GM12892 (cell line): ENCODE results near the gene UNC5A.

Experiments
- DNase-seq: peaks from one replicate; pipeline ENCODE4 v3.0.0; 2011; ENCODE audit not compliant: insufficient read length
- FAIRE-seq: peaks from 2 replicates; lab custom pipeline; 2011; peaks lifted over from hg19 to GRCh38; lab: Jason Lieb, UNC
- POLR2A ChIP-seq: IDR thresholded peaks from 2 replicates; pipeline ENCODE4 v1.6.1; 2011; ENCODE audit warnings: low read depth, low read length, control low read depth
- POLR2AphosphoS5 ChIP-seq: IDR thresholded peaks from 2 replicates; pipeline ENCODE4 v1.6.1; 2011; ENCODE audit warnings: low read depth, low read length, control low read depth
- TAF1 ChIP-seq: IDR thresholded peaks from 2 replicates; pipeline ENCODE4 v1.6.1; 2011; ENCODE audit warnings: low read depth, mild to moderate bottlenecking, control low read depth, low read length, borderline replicate concordance

The UNC5A gene

GRCh38 chr5:176855598-176855997 is 45.2 kb downstream of the UNC5A start:
- DNase-seq (no peak), FAIRE-seq (no peak)
- TF ChIP-seq TAF1, result no peak

- TF ChIP-seq TAF1, result no peak
- no peak for TF ChIP-seq POLR2A
- TF ChIP-seq POLR2AphosphoS5, result no peak
- DNase-seq (no peak), FAIRE-seq (no peak)
Measured at GRCh38 chr5:176856746-176857145, 46.4 kb downstream of the UNC5A start.

- no peak for DNase-seq
- TF ChIP-seq POLR2A (no peak), POLR2AphosphoS5 (no peak), TAF1 (no peak)
- FAIRE-seq, result no peak
Measured at GRCh38 chr5:176857216-176857893, 47.0 kb downstream of the UNC5A start.

- TF ChIP-seq TAF1 (no peak), POLR2A (no peak), POLR2AphosphoS5 (no peak)
- FAIRE-seq (no peak), DNase-seq (no peak)
Measured at GRCh38 chr5:176857894-176858273, 47.5 kb downstream of the UNC5A start.

GRCh38 chr5:176859916-176860315 is 49.6 kb downstream of the UNC5A start:
- FAIRE-seq (no peak), DNase-seq (no peak)
- TF ChIP-seq TAF1, result no peak
- TF ChIP-seq POLR2A, result no peak
- TF ChIP-seq POLR2AphosphoS5, result no peak

DNA sequence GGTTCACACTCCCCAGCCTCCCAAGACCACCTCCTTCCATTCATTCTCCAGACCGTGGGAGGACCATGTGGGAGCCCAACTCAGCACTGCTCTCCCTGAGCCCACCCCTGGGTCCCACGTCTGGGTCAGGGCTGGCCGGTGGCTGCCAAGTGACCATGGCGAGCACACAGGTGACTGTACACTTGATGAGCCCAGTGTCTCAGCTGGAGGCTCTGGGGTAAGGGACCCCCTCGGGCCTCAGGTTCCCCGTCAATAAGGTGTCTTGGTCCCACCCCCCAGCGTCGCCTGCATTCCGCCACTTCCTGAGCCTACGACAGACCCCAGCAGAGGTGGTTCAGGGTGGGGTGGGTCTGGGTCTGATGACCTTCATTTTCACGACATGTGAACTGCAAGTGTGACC is 50.0 kb downstream of the UNC5A start:
- no peak for FAIRE-seq
- DNase-seq, result no peak
- TF ChIP-seq TAF1, result no peak
- TF ChIP-seq POLR2A, result no peak
- no peak for TF ChIP-seq POLR2AphosphoS5

GRCh38 chr5:176861276-176861675 is 50.9 kb downstream of the UNC5A start:
- FAIRE-seq (no peak), DNase-seq (no peak)
- TF ChIP-seq POLR2AphosphoS5 (no peak), TAF1 (no peak), POLR2A (no peak)

GRCh38 chr5:176862330-176862995 is 52.1 kb downstream of the UNC5A start:
- no peak for TF ChIP-seq POLR2A
- TF ChIP-seq POLR2AphosphoS5, result no peak
- no peak for TF ChIP-seq TAF1
- FAIRE-seq, result no peak
- no peak for DNase-seq

DNA sequence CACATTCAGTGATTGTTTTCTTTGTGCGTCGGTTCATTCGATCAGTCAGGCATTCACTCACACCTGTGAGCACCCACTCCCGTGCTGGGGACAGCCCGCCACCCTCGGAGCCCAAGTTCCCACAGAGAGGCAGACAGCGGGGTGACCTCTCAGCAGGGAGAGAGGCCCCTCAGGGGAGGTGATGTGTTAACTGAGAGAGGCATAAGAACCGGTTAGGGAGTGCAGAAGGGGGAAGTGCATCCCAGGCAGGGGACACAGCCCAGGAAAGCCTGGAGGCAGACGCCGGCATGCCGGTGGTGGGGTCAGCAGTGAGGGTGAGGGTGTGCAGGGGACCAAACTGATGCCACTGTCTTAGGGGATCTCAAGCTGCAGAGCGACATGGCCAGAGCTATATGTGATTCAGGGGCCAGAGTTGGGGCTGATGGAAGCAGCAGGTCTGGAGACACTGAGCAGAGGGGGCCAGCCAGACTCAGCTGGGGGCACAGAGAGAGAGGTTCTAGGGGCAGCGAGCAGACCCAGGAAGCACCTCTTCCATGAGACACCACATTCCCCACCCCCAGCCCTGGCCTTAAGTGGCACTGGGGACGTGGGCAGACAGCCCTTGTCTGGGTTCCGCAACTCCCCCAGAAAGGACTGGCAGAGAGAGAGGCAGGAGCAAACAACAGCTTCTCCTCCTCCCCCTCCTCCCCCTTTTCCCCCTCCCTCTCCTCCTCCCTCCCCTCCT is 52.8 kb downstream of the UNC5A start:
- FAIRE-seq (no peak), DNase-seq (no peak)
- TF ChIP-seq POLR2AphosphoS5 (no peak), TAF1 (no peak), POLR2A (no peak)

DNA sequence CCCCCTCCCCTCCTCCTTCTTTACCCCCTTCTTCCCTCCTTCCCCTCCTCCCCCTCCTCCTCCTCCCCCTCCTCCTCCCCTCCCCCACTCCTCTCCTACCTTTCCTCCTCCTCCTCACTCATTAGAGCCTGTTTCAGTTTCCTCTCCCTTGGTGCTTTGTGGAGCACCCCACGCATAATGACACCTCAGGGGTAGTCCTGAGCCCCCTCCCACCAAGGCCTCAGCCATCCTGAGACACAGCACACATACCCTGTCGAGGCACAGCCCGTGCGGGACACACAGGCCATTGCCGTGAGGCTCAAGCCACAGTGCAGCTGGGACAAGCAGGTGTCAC is 53.4 kb downstream of the UNC5A start:
- TF ChIP-seq TAF1, result no peak
- TF ChIP-seq POLR2AphosphoS5, result no peak
- no peak for TF ChIP-seq POLR2A

DNA sequence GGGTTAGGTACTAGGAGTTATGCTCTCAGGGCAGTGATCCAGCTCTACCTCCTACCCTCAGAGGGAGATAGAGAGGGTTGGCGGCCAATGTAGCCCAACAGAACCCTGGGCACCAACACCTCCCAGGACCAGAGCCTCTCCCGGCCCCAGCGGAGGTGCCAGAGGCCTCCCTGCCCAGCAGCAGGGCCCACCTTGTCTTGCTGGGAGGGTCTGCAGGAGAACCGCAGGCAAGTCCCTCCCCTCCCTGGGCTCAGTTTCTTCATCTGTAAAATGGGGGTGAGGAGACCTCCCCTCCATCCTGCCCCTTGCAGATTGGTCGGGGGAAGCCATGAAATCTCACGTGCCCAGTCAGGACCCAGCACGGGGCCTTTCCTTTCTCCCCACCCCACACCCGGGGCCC is 54.4 kb downstream of the UNC5A start:
- no peak for TF ChIP-seq POLR2AphosphoS5
- no peak for TF ChIP-seq POLR2A
- no peak for TF ChIP-seq TAF1
- DNase-seq (no peak), FAIRE-seq (no peak)

More for the DNA sequence above, 53.4 kb downstream of the UNC5A start:
- DNase-seq (no peak), FAIRE-seq (no peak)
